ENCODE results near the gene CCR2.

The CCR2 gene

DNA sequence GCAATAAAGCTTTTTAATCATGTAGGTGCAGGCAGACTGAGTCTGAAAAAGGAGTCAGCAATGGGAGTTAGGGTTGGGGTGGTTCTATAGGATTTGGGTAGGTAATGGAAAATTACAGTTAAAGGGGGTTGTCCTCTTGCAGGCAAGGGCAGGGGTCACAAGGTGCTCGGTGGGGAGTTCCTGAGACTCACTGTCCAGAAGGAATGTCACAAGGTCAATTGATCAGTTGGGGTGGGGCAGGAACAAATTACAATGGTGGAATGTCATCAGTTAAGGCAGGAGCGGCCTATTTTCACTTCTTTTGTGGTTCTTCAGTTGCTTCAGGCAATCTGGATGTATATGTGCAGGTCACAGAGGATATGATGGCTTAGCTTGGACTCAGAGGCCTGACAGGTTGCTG, 39.1 kb downstream of the CCR2 start:
- no peak for DNase-seq (ENCODE audit: low read depth, low spot score)
- Histone ChIP-seq H3K9me3 (ENCODE audit: low read depth, low read length) (no peaks in the 10 kb centered on the region), H3K9ac (ENCODE audit: insufficient read length) (no peak overlapping the region), H3K36me3 (ENCODE audit: insufficient read depth, low read length) (no peaks in the 10 kb centered on the region), H3K4me3 (no peak overlapping the region), H3K27ac (no peak overlapping the region)
- TF ChIP-seq POLR2AphosphoS5 (IDR thresholded peaks at IDR 0.05; ENCODE audit: borderline replicate concordance, low read depth, low read length) (no peak), EZH2 (IDR thresholded peaks at IDR 0.05) (no peak), FOXP2 (optimal IDR thresholded peaks at IDR 0.05; ENCODE audit: control extremely low read depth, extremely low read length, insufficient read depth) (no peak)

DNA sequence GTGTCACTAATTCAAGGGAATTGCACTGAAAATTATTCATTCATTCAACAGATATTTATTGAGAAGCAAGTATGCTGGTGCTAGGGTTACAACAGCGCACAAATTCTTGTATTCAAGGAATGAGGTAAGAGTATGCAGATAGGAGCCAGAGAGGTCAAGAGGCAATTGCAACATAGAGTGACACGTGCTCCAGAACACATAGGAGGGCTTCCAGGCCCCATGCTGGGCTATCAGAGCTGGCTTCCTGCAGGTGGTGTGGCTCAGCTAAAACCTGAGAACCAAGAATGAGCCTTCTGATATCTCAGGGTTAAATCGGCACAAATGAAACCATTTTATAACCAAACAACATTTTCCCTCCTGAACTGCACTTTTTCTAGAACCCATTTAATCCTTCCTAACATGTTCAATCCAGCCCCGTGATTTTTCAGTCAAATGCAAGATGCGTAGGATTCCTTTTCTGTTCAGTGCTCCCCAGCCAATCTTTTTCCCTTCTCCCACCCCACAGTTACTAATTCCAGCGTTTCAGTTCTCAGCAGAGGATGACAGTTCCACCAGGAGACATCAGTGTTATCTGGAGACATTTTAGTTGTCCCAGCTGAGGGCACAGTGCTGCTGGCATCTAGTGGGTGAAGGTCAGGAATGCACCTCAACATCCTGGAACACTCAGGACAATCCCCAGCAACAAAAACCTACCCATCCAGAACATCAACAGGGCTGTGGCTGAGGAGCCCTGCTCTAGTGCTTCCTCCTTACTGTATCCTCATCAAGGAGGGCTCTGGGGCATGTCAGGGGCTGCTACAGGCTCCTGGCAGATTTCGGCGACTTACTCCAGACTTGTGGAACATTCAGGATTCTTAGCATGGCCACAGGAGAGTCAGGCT, 39.9 kb downstream of the CCR2 start:
- H3K4me3 ChIP-seq: no peak overlapping the region
- H3K9ac ChIP-seq (ENCODE audit: insufficient read length): no peak overlapping the region
- TF ChIP-seq FOXP2 (optimal IDR thresholded peaks at IDR 0.05; ENCODE audit: control extremely low read depth, extremely low read length, insufficient read depth) (no peak), EZH2 (IDR thresholded peaks at IDR 0.05) (no peak), POLR2AphosphoS5 (IDR thresholded peaks at IDR 0.05; ENCODE audit: borderline replicate concordance, low read depth, low read length) (no peak)
- DNase-seq (ENCODE audit: low read depth, low spot score): no peak
- H3K36me3 ChIP-seq (ENCODE audit: insufficient read depth, low read length): no peaks in the 10 kb centered on the region
- H3K27ac ChIP-seq: no peak overlapping the region
- no peaks in the 10 kb centered on the region for H3K9me3 ChIP-seq (ENCODE audit: low read depth, low read length)

DNA sequence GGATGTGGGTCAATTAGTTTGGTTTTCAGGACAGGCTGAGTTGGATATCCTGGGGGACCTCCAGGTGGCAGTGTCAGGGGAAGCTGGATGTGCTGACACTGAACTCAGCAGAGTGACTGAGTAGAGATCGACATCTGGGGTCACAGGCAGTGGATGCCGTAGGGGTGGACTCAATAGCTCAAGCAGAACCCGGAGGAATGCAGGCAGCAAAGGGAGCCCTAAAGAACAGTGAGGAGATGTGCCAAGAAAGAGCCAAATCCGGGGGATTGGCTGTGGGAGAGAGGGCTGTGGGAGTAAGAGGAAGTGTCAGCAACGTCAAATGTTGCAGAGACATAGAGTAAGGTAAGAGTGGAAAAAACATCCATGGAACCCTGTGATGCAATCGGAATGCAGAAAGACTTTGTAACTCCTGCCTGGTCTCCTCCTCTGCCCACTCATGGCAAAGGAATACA, 41.3 kb downstream of the CCR2 start:
- DNase-seq (ENCODE audit: low read depth, low spot score): no peak
- Histone ChIP-seq H3K27ac (no peak overlapping the region), H3K9ac (ENCODE audit: insufficient read length) (no peak overlapping the region), H3K4me3 (no peak overlapping the region), H3K9me3 (ENCODE audit: low read depth, low read length) (no peaks in the 10 kb centered on the region), H3K36me3 (ENCODE audit: insufficient read depth, low read length) (no peaks in the 10 kb centered on the region)
- no peak for TF ChIP-seq EZH2 (IDR thresholded peaks at IDR 0.05)
- TF ChIP-seq FOXP2 (optimal IDR thresholded peaks at IDR 0.05; ENCODE audit: control extremely low read depth, extremely low read length, insufficient read depth): no peak
- TF ChIP-seq POLR2AphosphoS5 (IDR thresholded peaks at IDR 0.05; ENCODE audit: borderline replicate concordance, low read depth, low read length): no peak

DNA sequence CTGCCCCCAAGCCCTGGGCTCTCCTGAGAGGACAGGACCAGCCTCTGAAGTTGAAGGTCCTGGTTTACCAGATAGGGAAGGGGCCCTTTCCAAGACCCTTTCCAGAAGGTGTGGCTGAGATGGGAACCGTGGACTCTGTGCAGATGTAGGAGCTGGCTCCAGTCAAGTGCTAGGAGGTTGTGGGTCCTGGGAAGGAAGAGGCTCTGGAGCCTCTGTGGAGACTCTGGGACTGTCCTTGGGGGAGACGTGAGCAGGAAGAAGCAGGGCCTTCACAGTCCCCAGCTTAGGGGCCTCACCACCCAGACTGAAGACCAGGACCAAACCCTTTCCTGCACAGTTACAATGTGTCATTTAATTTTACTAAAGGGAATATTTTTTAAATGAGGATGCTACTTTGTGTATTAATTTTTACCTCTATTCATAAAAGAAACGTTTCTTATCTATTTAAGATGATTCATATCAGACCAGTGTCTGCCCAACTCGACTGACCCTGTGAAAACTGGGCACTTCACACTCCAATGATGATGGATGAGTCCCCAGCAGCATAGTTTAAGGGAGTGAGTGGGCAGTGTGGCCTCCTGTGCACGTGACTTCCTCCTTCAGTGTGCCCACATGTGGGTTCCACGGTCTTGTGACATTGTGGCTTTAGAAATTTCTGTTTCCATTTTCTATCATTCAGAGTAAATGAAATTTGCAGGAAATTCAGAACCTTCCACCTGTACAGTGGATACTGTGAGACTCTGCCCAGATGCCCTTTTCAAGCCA, 42.0 kb downstream of the CCR2 start:
- no peak for DNase-seq (ENCODE audit: low read depth, low spot score)
- Histone ChIP-seq H3K9me3 (ENCODE audit: low read depth, low read length) (no peaks in the 10 kb centered on the region), H3K9ac (ENCODE audit: insufficient read length) (no peak overlapping the region), H3K27ac (no peak overlapping the region), H3K4me3 (no peak overlapping the region), H3K36me3 (ENCODE audit: insufficient read depth, low read length) (no peaks in the 10 kb centered on the region)
- TF ChIP-seq FOXP2 (optimal IDR thresholded peaks at IDR 0.05; ENCODE audit: control extremely low read depth, extremely low read length, insufficient read depth) (no peak), POLR2AphosphoS5 (IDR thresholded peaks at IDR 0.05; ENCODE audit: borderline replicate concordance, low read depth, low read length) (no peak), EZH2 (IDR thresholded peaks at IDR 0.05) (no peak)

DNA sequence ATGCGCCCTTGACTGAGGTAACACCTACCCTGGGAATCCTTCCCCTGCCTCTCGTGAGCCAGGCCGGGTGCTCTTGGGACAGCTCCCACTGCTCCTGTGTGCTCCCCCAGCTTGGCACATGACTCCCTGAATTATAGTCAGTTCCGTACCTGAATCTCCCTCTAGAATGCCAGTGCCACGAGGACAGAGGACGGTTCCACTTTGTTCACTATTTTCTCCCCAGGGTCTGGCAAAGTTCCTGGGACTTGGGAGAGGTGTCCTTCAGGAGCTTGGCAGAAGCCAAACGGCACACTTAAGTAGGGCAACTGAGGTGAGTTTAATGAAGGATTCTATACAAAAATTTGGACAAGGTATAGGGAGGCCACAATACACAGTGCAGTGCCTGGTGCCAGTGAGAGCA, 43.2 kb downstream of the CCR2 start:
- no peaks in the 10 kb centered on the region for H3K9me3 ChIP-seq (ENCODE audit: low read depth, low read length)
- TF ChIP-seq FOXP2 (optimal IDR thresholded peaks at IDR 0.05; ENCODE audit: control extremely low read depth, extremely low read length, insufficient read depth): no peak
- no peak for TF ChIP-seq EZH2 (IDR thresholded peaks at IDR 0.05)
- no peak for TF ChIP-seq POLR2AphosphoS5 (IDR thresholded peaks at IDR 0.05; ENCODE audit: borderline replicate concordance, low read depth, low read length)
- no peak overlapping the region for H3K4me3 ChIP-seq
- no peaks in the 10 kb centered on the region for H3K36me3 ChIP-seq (ENCODE audit: insufficient read depth, low read length)
- H3K27ac ChIP-seq: no peak overlapping the region
- H3K9ac ChIP-seq (ENCODE audit: insufficient read length): no peak overlapping the region
- no peak for DNase-seq (ENCODE audit: low read depth, low spot score)

DNA sequence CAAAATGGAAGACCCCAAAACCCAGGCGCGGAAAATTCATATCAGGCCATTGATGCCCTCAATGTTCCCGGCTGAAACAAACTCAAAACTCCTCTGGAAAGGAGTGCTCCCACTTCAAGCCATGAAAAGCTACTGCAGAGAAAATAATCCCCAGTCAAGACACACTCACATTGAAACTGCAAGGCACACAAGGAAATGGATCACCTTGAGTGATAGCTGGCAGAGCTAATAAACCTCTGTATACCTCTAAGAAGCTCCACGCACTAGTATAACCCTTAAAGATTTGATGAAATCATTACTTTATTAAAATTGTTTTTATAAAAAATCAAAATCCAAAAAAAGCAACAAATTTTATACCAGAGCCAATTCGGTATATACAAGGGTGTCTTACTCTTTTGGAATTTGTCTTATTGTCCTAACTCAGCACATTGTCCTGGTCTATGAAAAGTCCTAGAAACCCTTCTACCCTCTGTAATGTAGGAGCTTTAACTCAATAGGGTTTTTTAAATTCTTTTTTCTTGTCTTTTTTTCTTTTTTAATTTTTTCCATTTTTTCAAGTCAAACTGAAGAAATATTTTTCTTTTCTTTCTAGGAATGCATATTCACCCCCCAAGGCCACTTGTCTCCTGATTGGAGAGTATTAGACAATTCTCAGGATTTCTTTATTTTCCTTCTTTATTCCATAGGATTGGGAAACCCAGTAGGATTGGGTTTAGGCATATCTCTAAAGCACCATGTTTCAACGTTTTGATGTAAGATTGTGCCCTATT, 44.5 kb downstream of the CCR2 start:
- Histone ChIP-seq H3K9me3 (ENCODE audit: low read depth, low read length) (no peaks in the 10 kb centered on the region), H3K9ac (ENCODE audit: insufficient read length) (no peak overlapping the region), H3K4me3 (no peak overlapping the region), H3K36me3 (ENCODE audit: insufficient read depth, low read length) (no peaks in the 10 kb centered on the region), H3K27ac (no peak overlapping the region)
- DNase-seq (ENCODE audit: low read depth, low spot score): no peak
- TF ChIP-seq EZH2 (IDR thresholded peaks at IDR 0.05) (no peak), FOXP2 (optimal IDR thresholded peaks at IDR 0.05; ENCODE audit: control extremely low read depth, extremely low read length, insufficient read depth) (no peak), POLR2AphosphoS5 (IDR thresholded peaks at IDR 0.05; ENCODE audit: borderline replicate concordance, low read depth, low read length) (no peak)

DNA sequence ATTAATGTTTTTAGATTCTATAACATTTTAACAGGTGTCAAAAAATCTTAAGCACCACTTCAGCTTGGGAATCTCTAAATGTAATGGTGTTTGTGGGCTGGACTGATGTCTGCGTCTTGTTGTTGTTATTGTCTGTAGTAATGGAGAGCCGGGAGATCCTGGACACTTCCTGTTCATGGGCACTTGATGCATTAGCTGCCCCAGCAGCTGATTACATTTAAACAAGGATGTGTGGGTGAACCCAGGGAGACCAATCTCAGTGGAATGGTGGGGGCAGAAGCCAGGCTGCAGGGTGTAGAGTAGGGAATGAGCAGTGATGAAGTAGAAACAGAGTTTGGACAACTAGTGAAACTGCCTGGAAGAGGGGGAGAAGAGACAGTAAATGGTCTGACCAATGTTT, 45.2 kb downstream of the CCR2 start:
- Histone ChIP-seq H3K4me3 (no peak overlapping the region), H3K9me3 (ENCODE audit: low read depth, low read length) (no peaks in the 10 kb centered on the region), H3K27ac (no peak overlapping the region), H3K36me3 (ENCODE audit: insufficient read depth, low read length) (no peaks in the 10 kb centered on the region), H3K9ac (ENCODE audit: insufficient read length) (no peak overlapping the region)
- DNase-seq (ENCODE audit: low read depth, low spot score): no peak
- no peak for TF ChIP-seq EZH2 (IDR thresholded peaks at IDR 0.05)

DNA sequence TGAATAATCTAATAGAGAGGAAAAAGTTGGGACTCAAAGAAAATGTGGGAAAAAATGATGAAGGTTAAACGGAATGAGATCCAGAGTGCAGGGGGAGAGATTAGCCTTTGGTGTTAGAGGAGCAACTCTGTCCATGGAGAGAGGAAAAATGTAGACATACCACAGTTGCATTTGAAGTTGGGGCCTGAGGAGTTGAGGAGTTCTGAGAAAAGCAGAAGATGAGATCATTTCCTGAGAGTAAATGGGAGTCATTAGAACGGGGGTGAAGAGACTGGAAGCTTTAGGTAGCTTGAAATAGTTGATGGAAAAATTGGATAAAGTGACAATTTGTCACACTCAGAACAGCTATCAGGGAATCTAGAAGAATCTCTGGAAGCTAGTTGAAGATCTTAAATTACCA, 45.6 kb downstream of the CCR2 start:
- H3K4me3 ChIP-seq: no peak overlapping the region
- no peak overlapping the region for H3K9ac ChIP-seq (ENCODE audit: insufficient read length)
- TF ChIP-seq POLR2AphosphoS5 (IDR thresholded peaks at IDR 0.05; ENCODE audit: borderline replicate concordance, low read depth, low read length) (no peak), EZH2 (IDR thresholded peaks at IDR 0.05) (no peak), FOXP2 (optimal IDR thresholded peaks at IDR 0.05; ENCODE audit: control extremely low read depth, extremely low read length, insufficient read depth) (no peak)
- H3K9me3 ChIP-seq (ENCODE audit: low read depth, low read length): no peaks in the 10 kb centered on the region
- DNase-seq (ENCODE audit: low read depth, low spot score): no peak
- no peak overlapping the region for H3K27ac ChIP-seq
- H3K36me3 ChIP-seq (ENCODE audit: insufficient read depth, low read length): no peaks in the 10 kb centered on the region

Measured in SK-N-MC (cell line).